ENCODE measurements around the gene NEK10. TPM values are rescaled to one million over a fixed set of nuclear protein-coding genes. Genes with fewer than 3 reads are reported as not detected.

Gene NEK10
- total RNA-seq, 1 experiment from 2014 or later: 1.2 TPM

DNA sequence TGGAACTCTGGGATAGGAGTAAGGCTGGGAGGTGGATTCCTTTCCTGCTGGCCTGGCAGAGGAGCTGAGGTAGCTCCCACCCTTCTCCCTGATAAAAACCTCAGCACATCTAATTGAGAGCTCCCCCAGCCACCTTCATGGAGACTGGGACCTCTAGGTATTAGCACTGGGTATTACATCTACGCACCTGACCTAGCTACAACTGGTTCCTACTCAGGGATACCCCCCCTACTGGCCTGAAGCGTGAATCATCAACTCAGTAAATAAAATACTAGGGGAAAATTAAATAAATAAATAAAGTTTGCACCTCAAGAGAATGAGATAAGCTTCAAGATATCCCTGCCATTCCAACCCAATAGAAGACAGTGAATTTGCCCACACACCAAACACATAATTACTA is 140.4 kb downstream of the NEK10 start:
- H3K27ac ChIP-seq (ENCODE audit: low read depth, low read length): no peak overlapping the region
- intact Hi-C loops (cut with micrococcal nuclease): no loop called here
- no peaks in the 10 kb centered on the region for H3K79me2 ChIP-seq (ENCODE audit: insufficient read depth, low read length)
- peaks cover 0 to 6% of the 10 kb centered on the region in 2 experiments; a peak in 2 of 4 replicates for H3K4me1 ChIP-seq (ENCODE audit: control insufficient read depth in 1 of 2, insufficient read depth in 2 of 2, low read length in 2 of 2)
- DNase-seq (ENCODE audit: low read depth, low spot score) (peak; percentile 45), ATAC-seq (peak; percentile 100)
- H3K9ac ChIP-seq (ENCODE audit: low read length): no peak overlapping the region
- no peak overlapping the region for H3K4me3 ChIP-seq (replicated peaks in 1 of 2; ENCODE audit: low read depth in 1 of 2, low read length in 2 of 2)
- POLR2A ChIA-PET: interaction anchor here (1.3 kb wide), 1 partner anchor 25 kb away, joined by 3 read pairs; no protein-coding TSS in a partner anchor
- no peaks in the 10 kb centered on the region for H3K27me3 ChIP-seq (ENCODE audit: insufficient read depth, low read length)
- peaks cover 0 to 4% of the 10 kb centered on the region in 2 experiments; a peak in 1 of 4 replicates for H3K9me3 ChIP-seq (ENCODE audit: control insufficient read depth in 1 of 2, insufficient read depth in 1 of 2, low read depth in 1 of 2, low read length in 2 of 2)
- CTCF ChIA-PET: interaction anchor here (1.1 to 1.7 kb wide), 3 partner anchors 15 to 94 kb away, joined by 5 to 12 read pairs (median 5); no protein-coding TSS in a partner anchor
- RAD21 ChIA-PET (ENCODE audit: low non-redundant PET in 1 of 2, low total read pairs in 2 of 2, uncharacterized antibody in 2 of 2, unreplicated experiment in 2 of 2): no interaction called here
- no peaks in the 10 kb centered on the region for H3K9me2 ChIP-seq (ENCODE audit: insufficient read depth)
- H4K20me1 ChIP-seq (ENCODE audit: insufficient read depth): no peaks in the 10 kb centered on the region
- no peak overlapping the region for H2AFZ ChIP-seq (ENCODE audit: low read depth, low read length, poor library complexity, severe bottlenecking)
- no peaks in the 10 kb centered on the region for H3K36me3 ChIP-seq (ENCODE audit: control insufficient read depth in 1 of 2, insufficient read depth in 2 of 2, low read length in 2 of 2)
- TF ChIP-seq, protein P1, sequence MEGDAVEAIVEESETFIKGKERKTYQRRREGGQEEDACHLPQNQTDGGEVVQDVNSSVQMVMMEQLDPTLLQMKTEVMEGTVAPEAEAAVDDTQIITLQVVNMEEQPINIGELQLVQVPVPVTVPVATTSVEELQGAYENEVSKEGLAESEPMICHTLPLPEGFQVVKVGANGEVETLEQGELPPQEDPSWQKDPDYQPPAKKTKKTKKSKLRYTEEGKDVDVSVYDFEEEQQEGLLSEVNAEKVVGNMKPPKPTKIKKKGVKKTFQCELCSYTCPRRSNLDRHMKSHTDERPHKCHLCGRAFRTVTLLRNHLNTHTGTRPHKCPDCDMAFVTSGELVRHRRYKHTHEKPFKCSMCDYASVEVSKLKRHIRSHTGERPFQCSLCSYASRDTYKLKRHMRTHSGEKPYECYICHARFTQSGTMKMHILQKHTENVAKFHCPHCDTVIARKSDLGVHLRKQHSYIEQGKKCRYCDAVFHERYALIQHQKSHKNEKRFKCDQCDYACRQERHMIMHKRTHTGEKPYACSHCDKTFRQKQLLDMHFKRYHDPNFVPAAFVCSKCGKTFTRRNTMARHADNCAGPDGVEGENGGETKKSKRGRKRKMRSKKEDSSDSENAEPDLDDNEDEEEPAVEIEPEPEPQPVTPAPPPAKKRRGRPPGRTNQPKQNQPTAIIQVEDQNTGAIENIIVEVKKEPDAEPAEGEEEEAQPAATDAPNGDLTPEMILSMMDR (IDR thresholded peaks at IDR 0.05 in 2 of 3, conservative IDR thresholded peaks at IDR 0.05 in 1 of 3; ENCODE audit: borderline replicate concordance in 1 of 3, insufficient read depth in 1 of 3, low read depth in 2 of 3, low read length in 2 of 3): peak; percentile 51 to 68 (median 63)
- TF ChIP-seq SRF (IDR thresholded peaks at IDR 0.05; ENCODE audit: low read depth) (no peak), CBX3 (IDR thresholded peaks at IDR 0.05; ENCODE audit: low read depth) (no peak), ELF1 (IDR thresholded peaks at IDR 0.05; ENCODE audit: borderline replicate concordance, low read depth) (no peak), POLR2AphosphoS5 (IDR thresholded peaks at IDR 0.05; ENCODE audit: low read depth, low read length) (no peak), EGR1 (IDR thresholded peaks at IDR 0.05; ENCODE audit: low read depth) (no peak), FOSL1 (IDR thresholded peaks at IDR 0.05; ENCODE audit: low read depth) (no peak), ZNF274 (IDR thresholded peaks at IDR 0.05; ENCODE audit: low read depth, low read length) (no peak), RAD21 (IDR thresholded peaks at IDR 0.05; ENCODE audit: low read depth) (peak; percentile 41; the same call in 1 of the 2 replicates), POLR2A (IDR thresholded peaks at IDR 0.05; ENCODE audit: borderline replicate concordance, extremely low read depth, insufficient read depth, insufficient read length) (no peak), SP1 (IDR thresholded peaks at IDR 0.05; ENCODE audit: low read depth) (no peak), TCF7L2 (IDR thresholded peaks at IDR 0.05; ENCODE audit: borderline replicate concordance, extremely low read depth, insufficient read depth, insufficient read length) (no peak), SIN3A (IDR thresholded peaks at IDR 0.05; ENCODE audit: low read depth) (no peak)
- TF ChIP-seq, protein P2, sequence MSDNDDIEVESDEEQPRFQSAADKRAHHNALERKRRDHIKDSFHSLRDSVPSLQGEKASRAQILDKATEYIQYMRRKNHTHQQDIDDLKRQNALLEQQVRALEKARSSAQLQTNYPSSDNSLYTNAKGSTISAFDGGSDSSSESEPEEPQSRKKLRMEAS (IDR thresholded peaks at IDR 0.05): no peak
- TF ChIP-seq, protein P3, sequence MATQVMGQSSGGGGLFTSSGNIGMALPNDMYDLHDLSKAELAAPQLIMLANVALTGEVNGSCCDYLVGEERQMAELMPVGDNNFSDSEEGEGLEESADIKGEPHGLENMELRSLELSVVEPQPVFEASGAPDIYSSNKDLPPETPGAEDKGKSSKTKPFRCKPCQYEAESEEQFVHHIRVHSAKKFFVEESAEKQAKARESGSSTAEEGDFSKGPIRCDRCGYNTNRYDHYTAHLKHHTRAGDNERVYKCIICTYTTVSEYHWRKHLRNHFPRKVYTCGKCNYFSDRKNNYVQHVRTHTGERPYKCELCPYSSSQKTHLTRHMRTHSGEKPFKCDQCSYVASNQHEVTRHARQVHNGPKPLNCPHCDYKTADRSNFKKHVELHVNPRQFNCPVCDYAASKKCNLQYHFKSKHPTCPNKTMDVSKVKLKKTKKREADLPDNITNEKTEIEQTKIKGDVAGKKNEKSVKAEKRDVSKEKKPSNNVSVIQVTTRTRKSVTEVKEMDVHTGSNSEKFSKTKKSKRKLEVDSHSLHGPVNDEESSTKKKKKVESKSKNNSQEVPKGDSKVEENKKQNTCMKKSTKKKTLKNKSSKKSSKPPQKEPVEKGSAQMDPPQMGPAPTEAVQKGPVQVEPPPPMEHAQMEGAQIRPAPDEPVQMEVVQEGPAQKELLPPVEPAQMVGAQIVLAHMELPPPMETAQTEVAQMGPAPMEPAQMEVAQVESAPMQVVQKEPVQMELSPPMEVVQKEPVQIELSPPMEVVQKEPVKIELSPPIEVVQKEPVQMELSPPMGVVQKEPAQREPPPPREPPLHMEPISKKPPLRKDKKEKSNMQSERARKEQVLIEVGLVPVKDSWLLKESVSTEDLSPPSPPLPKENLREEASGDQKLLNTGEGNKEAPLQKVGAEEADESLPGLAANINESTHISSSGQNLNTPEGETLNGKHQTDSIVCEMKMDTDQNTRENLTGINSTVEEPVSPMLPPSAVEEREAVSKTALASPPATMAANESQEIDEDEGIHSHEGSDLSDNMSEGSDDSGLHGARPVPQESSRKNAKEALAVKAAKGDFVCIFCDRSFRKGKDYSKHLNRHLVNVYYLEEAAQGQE (IDR thresholded peaks at IDR 0.05; ENCODE audit: low read depth): no peak
- H3K4me2 ChIP-seq (ENCODE audit: low read length): no peak overlapping the region
- no TSS peak for BruUV-seq (replicated peaks)
